Measurements from ENCODE around the gene ASB18.

Gene ASB18

GRCh38 chr2:236208019-236208926 lies 55.9 kb downstream of the ASB18 start:
- DNase-seq (ENCODE audit: low read depth in 2 of 2): no peak

DNA sequence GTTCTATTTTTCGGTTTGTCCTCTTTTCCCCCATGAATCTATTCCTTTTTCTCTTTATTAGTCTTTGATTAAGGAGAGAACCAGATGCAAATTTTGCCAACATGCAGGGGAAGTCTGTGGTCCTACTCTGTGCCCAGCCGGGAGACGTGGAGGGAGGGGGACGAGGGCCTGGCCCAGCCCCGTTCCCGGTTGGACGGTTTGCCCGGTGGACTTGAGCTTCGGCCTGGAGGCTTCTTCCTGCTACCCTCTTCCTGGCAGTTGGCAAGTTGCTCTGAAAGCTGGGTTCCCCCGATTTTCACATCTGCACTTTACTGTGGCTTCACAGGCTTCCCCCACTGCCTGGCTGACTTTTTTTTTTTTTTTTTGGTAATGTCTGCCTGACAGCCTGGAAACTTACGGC lies 56.7 kb downstream of the ASB18 start:
- no peak for DNase-seq (ENCODE audit: low read depth in 2 of 2)

DNA sequence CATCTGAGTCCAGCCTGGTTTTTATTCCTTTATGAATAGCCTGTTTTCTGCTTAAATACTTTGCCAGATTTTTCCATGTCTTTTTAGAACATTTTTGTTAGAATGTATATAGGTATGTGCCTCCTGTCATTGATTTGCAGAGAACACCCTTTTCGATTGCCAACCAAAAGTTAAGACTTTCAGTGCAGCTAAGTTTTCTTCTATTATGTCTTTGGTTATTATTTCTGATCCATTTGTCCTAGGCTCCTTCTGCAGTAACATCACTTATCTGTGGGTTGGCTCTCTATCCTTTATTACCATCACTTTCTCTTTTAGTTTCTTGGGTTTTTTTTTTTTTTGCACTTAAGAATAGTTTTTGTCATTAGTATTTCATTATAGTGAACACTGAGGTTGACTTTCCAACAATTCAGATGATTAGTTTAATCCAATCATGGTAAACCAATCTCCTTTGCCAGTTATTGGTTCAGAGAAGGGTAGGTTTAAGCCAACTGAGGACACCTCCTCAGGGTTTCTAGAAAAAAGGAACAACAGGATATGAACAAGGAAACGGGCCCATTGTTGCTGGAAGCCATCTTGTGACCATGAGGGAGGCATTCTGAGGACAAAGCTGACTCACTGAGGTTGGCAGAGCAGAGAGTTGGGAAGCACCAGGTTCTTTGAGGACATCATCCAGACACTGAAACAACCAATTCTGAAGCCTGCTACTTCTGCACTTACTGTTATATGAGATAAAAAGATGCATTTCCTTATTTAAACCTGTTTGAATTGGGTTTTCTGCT lies 58.1 kb downstream of the ASB18 start:
- no peak for DNase-seq (ENCODE audit: low read depth in 2 of 2)

DNA sequence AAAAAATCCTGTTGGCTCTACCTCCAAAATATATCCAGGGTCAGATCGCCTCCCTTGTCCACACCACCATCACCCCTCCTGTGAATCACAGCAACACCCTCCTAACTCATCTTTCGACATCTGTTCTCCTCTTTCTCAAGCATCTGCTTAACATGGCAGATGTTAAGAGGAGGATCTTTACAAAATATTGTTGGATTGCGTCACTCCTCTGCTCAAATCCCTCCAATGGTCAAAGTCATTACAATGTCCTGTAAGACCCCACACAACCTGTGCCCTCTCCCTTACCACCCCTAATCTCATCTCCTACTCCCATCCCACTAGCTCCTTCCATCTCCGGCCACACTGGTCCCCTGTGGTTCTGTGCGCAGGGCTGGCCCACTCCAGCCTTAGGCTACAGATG lies 59.3 kb downstream of the ASB18 start:
- DNase-seq (ENCODE audit: low read depth in 2 of 2): no peak

- DNase-seq (ENCODE audit: low read depth in 2 of 2): no peak
Observed at GRCh38 chr2:236200378-236200777, 63.8 kb downstream of the ASB18 start.

DNA sequence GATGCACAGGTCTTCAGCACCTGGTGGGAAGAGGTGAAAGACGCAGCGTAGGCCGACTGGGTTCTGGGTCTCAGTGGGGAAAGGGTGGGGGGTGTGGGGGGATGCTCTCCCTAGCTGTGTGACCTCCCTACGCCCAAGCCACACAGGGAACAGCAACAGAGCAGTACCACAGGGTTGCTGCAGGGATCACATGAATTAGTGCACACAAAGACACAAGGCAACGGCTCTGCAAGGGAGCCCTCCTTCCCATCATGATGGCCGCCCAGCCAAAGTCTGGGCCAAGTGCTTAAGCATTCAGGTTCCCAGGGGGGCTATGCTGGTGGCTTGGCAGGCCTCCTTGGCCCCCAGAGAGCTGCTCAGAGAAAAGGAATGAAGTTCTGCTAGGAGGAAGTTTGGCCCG lies 67.8 kb downstream of the ASB18 start:
- DNase-seq (ENCODE audit: low read depth in 2 of 2): no peak

- no peak for DNase-seq (ENCODE audit: low read depth in 2 of 2)
Observed at GRCh38 chr2:236195726-236196125, 68.5 kb downstream of the ASB18 start.

GRCh38 chr2:236194786-236195185 lies 69.4 kb downstream of the ASB18 start:
- DNase-seq (ENCODE audit: low read depth in 2 of 2): no peak

GRCh38 chr2:236193026-236193425 lies 71.2 kb downstream of the ASB18 start:
- no peak for DNase-seq (ENCODE audit: low read depth in 2 of 2)

DNA sequence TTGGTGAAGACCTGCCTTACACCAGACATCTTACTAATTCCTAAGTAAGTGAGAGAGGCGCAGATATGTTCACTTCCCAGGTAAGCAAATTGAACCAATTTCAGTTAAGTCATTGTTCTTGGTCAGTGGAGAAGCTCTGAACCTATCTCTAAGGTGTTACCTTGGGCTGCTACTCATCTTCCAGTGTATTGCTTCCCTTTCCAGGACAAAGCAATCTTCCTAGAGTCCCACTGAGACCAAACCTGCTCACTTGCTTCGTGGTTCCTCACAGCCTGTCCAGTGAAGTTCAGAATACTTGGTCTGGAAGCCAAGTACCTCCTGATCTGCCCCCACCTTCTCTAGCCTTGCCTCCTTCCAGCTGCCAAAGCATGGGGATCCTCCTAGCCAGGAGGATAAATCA lies 73.5 kb downstream of the ASB18 start:
- DNase-seq (ENCODE audit: low read depth in 2 of 2): no peak

GRCh38 chr2:236184701-236185100 lies 79.5 kb downstream of the ASB18 start:
- DNase-seq (ENCODE audit: low read depth in 2 of 2): no peak

GRCh38 chr2:236180831-236181453 lies 83.3 kb downstream of the ASB18 start:
- DNase-seq (ENCODE audit: low read depth in 2 of 2): no peak

DNA sequence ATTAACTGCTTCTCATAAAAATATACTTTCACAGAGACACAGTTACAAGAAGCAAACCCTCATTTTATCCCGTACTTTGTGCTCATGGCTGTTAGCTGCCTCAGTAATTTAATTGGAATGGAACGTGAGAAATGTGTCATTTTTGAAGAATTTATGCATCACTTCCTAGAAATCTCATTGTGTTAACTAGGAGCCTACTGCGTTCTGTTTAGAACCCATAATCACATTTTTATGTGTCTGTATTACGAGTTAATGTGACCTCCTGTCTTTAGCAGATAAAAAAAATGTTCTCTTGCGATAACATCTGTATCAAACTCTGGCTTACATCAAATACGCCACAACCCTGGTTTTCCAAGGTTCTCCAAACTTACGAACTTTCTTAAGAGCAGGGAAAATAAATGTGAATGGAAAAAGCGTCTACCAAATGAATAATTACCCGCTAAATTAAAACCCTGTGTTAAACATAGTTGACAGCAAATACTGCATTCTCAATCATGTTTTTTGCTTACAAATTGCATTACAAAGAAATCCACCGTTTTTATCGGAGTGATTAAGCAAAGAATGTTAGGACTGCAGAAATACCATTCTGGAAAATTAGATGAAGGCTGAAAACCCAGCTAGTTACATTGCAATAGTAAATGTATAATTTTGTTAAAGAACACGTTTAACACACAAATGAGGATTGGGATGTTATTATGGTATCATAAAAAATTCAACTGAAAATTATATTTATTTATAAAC lies 84.0 kb downstream of the ASB18 start:
- DNase-seq (ENCODE audit: low read depth in 2 of 2): no peak

GRCh38 chr2:236179236-236180075 lies 84.8 kb downstream of the ASB18 start:
- no peak for DNase-seq (ENCODE audit: low read depth in 2 of 2)

DNA sequence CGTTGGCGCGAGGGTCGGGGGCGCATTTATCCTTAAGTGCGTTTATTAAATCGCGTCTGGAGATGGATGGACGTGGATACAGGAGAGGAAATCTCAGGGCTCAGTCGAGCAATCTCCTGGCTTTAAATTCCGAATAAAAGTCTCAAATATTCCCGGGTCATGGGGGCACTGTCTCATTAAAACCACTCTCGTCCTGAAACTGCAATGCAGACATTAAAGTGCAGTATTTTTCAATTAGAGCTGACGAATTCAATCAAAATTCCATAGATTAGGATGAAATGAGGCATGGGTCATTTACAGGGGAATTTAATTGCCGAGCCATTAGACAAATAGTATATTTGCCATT lies 85.3 kb downstream of the ASB18 start:
- DNase-seq (ENCODE audit: low read depth in 2 of 2): no peak

DNA sequence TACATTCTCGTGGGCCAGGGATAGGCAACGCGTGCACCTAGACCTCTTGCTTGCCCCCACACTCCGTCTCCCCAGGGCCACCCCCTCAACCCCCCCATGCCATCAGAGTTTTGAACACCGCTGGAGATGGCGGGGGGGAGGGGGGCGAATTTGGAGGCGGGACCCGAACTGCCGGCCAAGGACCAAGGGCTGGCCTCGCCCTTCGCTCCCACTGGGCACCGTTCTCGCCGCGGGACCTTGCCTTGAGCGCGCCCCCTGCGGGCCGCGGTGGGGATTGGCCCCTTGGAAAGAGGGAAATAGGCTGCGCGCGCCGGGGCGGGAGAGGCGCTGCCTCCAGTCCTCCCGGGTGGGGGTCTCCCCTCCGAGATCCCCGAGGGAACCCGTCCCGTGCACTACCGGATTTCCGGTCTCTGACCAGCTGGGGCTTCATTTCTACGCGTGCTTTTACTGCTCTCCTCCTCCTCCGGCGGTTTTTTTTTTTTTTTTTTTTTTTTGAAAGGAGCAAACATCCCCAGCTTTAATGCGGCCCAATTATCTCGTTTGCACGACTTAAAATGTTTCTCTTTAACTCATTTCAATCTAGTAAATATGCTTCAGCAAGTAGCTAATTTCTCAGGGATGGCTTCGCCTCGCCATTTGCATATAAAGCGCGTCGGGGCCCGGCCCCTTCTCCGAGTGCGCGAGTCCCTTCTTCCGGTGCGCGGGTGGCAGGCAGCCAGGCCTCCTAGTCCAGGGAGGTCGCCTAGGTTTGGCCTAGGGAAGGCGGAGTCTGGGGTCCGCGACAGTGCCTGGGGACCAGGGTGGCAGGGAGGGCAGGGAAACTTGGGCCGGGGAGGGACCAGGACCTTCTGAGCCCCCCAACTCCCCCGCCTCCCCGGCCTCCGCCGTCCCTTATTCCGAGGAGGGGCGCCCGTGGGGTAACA lies 86.0 kb downstream of the ASB18 start:
- no peak for DNase-seq (ENCODE audit: low read depth in 2 of 2)

DNA sequence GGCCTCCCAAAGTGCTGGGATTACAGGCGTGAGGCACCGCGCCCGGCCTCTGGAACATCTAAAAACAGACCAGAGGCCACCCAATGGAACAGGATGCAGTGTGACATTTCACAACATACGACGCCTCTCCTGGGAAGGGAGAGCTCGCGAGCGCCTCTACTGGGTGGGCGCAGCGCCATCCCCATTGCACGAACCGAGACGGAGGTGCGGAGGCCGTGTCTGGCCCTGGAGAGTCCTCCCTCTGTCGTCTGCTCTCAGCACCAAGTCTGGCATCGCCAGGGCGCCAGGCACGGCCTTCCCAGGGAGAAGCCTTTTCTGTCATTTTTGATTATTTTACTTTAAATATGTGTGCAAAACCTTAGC lies 86.6 kb downstream of the ASB18 start:
- no peak for DNase-seq (ENCODE audit: low read depth in 2 of 2)

DNA sequence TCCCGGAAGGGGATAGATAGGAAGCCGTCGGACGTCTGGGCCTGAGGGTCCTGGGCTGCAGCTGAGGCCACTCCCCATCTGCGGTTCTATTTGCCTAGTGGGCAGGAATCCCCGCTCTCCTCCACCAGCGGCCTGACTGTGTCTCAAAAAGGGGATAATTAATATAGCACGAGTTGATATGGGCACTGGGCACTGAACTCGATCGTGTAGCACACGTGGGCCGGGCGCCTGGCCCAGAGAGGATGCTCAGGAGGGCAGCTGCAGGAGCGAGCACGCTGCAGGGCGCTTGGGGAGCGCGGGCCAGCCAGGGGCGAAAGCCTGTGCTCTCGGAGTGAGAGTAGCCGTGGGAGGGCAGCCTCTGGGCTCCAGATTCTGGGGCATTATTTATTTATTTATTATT lies 87.3 kb downstream of the ASB18 start:
- no peak for DNase-seq (ENCODE audit: low read depth in 2 of 2)

DNA sequence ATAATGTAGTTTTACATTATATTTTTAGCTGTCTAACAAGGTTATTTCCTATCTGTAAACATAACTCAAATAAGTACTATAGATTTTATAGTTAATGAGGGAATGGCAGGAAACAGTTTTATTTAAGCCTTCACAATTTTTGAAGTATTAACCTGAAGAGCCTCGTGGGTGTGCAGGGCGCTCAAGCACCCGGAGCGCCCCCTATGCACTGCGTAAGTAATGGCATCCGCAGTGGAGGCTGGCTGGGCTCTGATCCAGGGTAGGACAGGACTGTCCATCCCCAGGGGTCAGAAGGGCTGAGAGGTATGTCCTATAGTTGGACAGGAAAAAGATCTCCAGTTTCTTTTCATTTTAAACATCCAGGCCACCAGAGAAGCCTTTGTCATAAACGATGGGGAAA lies 87.8 kb downstream of the ASB18 start:
- no peak for DNase-seq (ENCODE audit: low read depth in 2 of 2)

- no peak for DNase-seq (ENCODE audit: low read depth in 2 of 2)
Observed at GRCh38 chr2:236175548-236176150, 88.6 kb downstream of the ASB18 start.

Measured in stimulated activated CD8-positive, alpha-beta memory T cell treated with anti-CD3 and anti-CD28 coated beads, Interleukin-15, amount 100 ng/mL, for 4 hours (primary cell).